ENCODE measurements around the gene CPLX1.
"Not testable (repeated sequence)": the region's sequence is repeated elsewhere in the genome, so short reads cannot be mapped to it uniquely, and the experiment has no call there.

CPLX1 gene

GRCh38 chr4:790466-790820 lies 35.5 kb downstream of the CPLX1 start:
- no peak for DNase-seq

DNA sequence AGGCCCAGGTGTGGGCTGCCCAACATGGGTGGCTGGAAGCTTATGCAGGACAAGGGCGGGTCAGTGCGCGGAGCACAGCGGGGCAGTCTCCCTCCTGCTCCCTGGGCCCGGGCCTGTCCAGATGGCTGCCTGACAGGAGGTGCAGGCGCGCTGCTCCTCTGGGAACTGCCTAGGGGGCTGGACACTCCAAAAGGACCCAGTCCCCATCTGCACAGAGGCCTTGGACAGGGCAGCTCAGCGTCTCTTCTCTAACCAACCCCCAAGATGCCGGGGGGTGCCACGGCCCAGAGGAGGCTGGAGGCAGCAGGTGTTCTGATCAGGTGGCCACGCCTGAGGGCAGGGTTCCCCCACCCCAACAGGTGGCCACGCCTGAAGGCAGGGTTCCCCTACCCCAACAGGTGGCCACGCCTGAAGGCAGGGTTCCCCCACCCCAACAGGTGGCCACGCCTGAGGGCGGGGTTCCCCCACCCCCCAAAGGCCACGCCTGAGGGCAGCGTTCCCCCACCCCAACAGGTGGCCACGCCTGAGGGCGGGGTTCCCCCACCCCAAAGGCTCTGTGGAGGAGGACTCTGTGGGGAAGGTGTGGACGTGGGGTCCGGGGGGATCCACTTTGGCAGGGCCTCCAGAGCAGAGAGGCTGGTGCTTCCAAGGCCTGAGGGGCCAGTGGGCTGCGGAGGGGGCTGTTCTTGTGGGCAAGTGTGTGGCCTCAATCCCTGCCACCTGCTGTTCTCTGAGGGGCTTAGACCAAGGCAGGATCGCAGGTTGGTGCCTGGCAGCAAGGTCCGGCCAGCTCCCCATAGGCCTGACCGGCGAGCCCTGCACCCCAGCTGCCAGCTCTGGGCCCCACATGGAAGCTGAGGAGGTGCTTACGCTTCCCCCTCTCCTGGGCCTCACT lies 36.1 kb downstream of the CPLX1 start:
- no peak for DNase-seq

DNA sequence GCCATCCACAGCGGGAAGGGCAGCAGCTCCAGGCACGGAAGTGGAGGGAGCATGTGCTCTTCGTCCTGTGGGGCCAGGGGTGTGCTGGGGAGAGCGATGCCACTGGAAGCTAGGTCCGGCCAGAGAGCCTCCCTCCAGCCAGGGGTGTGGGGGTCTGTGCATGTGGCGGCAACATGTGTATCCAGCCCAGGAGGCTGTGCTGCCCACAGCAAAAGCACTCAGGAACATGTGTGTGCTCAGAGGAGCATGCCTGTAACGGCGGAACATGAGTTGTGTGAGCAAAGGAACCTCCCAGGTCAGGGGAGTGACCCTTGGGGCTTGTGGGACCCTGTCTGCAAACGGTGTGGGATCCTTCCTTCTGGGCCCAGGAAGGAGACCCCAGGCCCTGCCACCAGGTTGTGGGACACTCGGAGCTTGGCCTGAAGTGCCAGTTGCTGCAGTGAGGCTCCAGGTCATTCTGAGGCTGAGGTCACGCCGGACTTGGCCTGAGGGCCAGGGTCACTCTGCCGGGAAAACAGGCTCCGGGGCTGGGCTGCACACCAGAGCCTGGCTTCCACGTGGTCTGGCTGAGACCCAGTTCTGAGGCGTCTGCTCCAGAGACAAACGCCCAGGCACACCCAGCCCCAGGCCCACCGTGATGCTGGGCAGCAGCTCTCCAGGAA lies 37.2 kb downstream of the CPLX1 start:
- DNase-seq, result no peak

GRCh38 chr4:788006-788635 lies 37.8 kb downstream of the CPLX1 start:
- DNase-seq, result no peak

- DNase-seq, result no peak
Observed at GRCh38 chr4:787561-787981, 38.4 kb downstream of the CPLX1 start.

DNA sequence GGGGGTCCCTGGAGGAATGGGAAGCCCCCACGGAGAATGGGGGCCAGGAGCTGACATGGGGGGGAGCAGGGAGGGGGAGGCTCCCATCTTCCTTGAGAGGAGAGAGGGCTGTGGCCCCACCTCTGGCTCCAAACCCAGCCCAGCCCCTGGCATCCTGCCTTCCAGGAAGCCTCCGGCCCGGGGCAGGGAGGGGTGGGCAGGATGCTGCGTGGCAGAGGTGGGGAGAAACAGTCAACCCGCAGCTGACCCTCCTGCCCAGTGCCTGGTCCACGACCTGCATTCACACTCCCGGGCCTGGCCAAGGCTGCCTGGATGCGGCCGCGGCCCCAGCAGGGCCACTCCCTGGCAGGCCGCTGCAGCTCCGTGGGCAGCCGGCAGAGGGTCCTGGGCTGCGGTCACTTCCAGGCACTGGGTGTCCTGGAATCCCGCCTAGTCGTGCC lies 39.0 kb downstream of the CPLX1 start:
- DNase-seq, result no peak

- no peak for DNase-seq
Observed at GRCh38 chr4:786074-786741, 39.7 kb downstream of the CPLX1 start.

GRCh38 chr4:785332-786073 lies 40.4 kb downstream of the CPLX1 start:
- no peak for DNase-seq

DNA sequence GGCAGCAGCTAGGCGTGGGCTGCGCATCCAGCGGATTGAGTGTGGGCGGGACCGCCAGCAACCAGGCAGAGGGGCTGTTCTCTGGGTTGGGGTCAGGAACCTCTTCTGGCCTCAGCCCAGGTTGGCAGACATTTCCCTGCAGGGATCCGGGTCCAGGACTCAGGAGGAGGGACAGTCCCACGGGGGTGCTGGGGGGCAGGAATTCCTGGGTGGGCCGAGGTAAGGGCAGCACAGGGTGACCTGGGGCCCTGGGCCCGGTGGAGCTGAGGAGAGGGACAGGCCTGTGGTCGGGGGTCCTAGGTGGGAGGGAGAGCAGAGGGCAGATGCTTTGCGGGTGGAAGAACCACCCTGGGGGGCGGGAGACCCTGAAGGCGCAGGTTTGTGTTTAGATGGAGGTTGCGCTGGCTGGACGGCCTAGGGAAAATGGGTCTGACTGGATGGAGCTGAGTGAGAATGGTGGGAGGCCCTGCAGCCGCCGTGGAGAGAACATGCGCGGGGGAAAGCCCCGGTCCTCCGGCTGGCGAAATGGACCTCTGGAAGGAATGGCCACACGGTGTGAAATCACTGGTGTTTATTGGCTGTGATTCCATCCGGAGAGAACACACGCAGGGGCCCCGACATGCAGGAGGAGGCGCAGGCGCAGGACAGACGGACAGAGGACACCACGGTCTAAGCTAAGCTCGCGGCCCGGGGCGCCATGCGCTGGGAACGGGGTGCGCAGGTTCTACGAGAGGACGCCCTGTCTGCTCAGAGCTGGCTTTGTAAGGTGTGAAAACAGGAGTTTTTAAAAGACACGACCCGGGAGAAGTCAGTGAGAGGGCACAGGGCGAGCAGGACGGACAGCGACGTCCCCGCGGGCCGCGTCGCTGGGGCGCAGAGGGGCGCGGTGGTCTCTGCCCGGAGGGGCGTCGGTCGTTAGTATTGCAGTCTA lies 41.3 kb downstream of the CPLX1 start:
- no peak for DNase-seq

- peak; percentile 98 for DNase-seq
Observed at GRCh38 chr4:781493-782216, 44.3 kb downstream of the CPLX1 start.

GRCh38 chr4:780716-781492 lies 45.0 kb downstream of the CPLX1 start:
- DNase-seq, result no peak

- not testable (repeated sequence) for DNase-seq
Observed at GRCh38 chr4:780255-780654, 45.7 kb downstream of the CPLX1 start.

- no peak for DNase-seq
Observed at GRCh38 chr4:779555-779954, 46.4 kb downstream of the CPLX1 start.

DNA sequence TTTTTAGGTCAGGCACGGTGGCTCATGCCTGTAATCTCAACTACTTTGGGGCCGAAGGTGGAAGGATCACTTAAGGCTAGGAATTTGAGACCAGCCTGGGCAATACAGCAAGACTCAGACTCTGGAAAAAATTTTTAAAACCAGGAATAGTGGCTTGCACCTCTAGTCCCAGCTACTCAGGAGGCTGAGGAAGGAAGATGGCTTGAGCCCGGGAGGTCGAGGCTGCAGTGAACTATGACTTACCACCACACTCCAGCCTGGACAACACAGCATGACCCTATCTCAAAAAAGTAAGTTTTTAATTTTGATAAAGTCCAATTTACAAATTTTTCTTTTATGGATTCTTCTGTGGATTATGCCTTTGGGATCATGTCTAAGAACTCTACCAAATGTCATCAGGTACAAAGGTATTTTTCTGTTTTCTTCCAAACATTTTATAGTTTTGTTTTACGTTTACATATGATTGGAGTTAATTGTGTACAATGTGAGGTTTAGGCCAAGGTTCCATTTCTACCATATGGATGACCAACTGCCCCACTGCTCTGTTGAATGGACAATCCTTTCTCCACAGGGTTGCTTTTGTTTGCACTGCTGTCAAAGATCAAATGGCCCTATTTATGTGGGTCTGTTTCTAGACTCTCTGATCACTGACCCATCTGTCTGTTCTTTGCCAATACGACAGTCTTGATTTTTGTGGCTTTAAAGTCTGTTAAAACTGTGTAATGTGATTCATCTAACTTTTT lies 48.2 kb downstream of the CPLX1 start:
- no peak for DNase-seq

- DNase-seq, result no peak
Observed at GRCh38 chr4:776743-777441, 49.0 kb downstream of the CPLX1 start.

- not testable (repeated sequence) for DNase-seq
Observed at GRCh38 chr4:775485-775884, 50.4 kb downstream of the CPLX1 start.

DNA sequence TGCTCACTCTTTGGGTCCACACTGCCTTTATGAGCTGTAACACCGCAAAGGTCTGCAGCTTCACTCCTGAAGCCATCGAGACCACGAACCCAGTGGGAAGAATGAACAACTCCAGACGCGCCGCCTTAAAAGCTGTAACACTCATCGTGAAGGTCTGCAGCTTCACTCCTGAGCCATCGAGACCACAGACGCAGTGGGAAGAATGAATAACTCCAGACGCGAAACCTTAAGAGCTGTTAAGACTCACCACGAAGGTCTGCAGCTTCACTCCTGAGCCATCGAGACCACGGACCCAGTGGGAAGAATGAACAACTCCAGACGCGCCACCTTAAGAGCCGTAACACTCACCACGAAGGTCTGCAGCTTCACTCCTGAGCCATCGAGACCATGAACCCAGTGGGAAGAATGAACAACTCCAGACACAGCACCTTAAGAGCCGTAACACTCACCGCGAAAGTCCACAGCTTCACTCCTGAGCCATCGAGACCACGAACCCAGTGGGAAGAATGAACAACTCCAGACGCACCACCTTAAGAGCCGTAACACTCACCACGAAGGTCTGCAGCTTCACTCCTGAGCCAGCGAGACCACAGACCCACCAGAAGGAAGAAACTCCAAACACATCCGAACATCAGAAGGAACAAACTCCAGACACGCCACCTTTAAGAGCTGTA lies 51.4 kb downstream of the CPLX1 start:
- not testable (repeated sequence) for DNase-seq

DNA sequence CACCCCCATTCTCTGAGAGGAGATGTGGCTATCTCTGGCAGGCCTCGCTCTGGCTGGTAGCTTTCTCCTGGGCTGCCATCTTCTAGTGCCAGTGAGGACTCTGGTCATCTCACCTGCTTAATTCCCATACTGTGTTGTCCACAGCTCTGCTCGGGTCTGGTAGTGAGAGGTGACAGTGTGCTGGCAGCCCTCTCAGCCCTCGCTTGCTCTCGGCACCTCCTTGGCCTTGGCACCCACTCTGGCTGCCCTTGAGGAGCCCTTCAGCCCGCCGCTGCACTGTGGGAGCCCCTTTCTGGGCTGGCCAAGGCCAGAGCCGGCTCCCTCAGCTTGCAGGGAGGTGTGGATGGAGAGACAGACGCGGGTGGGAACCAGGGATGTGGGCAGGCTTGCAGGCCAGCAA lies 52.7 kb downstream of the CPLX1 start:
- DNase-seq, result no peak

Data from NCI-H2029 (cell line).